ENCODE measurements around the gene ADGRF5.

The ADGRF5 gene

DNA sequence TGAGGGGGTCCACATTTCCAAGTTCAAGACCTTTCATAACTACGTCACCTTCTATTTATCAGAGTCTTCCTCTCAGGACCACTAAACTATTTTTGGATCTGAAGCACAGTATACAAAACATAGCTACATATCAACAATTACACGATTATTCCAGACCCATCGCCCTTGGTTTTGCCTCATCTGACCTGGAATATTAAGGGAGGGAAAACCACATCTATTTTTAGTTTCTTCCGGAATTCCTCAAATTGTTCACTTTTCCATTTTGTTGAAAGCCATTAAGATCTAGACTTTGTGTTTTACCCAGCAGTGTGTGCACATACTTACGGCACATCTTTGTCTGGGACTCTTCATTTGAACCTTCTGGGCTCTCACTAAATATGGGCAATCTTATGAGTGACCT, 12.0 kb upstream of the ADGRF5 start:
- H3K9ac ChIP-seq (ENCODE audit: low read length): no peak overlapping the region
- no peak overlapping the region for H3K27ac ChIP-seq (ENCODE audit: low read length)
- TF ChIP-seq EZH2 (optimal IDR thresholded peaks at IDR 0.05; ENCODE audit: low read depth, low read length) (no peak), EZH2phosphoT487 (IDR thresholded peaks at IDR 0.05; ENCODE audit: low read length) (no peak)
- TF ChIP-seq, protein P1, sequence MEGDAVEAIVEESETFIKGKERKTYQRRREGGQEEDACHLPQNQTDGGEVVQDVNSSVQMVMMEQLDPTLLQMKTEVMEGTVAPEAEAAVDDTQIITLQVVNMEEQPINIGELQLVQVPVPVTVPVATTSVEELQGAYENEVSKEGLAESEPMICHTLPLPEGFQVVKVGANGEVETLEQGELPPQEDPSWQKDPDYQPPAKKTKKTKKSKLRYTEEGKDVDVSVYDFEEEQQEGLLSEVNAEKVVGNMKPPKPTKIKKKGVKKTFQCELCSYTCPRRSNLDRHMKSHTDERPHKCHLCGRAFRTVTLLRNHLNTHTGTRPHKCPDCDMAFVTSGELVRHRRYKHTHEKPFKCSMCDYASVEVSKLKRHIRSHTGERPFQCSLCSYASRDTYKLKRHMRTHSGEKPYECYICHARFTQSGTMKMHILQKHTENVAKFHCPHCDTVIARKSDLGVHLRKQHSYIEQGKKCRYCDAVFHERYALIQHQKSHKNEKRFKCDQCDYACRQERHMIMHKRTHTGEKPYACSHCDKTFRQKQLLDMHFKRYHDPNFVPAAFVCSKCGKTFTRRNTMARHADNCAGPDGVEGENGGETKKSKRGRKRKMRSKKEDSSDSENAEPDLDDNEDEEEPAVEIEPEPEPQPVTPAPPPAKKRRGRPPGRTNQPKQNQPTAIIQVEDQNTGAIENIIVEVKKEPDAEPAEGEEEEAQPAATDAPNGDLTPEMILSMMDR (IDR thresholded peaks at IDR 0.05; ENCODE audit: low read length): no peak
- no peaks in the 10 kb centered on the region for H3K9me3 ChIP-seq (replicated peaks; ENCODE audit: insufficient read depth, low read length)
- no peak overlapping the region for H2AFZ ChIP-seq (ENCODE audit: low read length)
- no peaks in the 10 kb centered on the region for H4K20me1 ChIP-seq (ENCODE audit: insufficient read depth, low read length)
- no peak overlapping the region for H3K4me2 ChIP-seq (ENCODE audit: low read depth, low read length)
- no peaks in the 10 kb centered on the region for H3K79me2 ChIP-seq (ENCODE audit: low read length)
- H3K4me3 ChIP-seq (ENCODE audit: low read length): no peak overlapping the region
- H3K36me3 ChIP-seq (replicated peaks; ENCODE audit: insufficient read depth, low read length): no peaks in the 10 kb centered on the region
- DNase-seq: no peak
- H3K9me2 ChIP-seq (replicated peaks; ENCODE audit: insufficient read depth, low read length): no peaks in the 10 kb centered on the region
- H3K27me3 ChIP-seq (replicated peaks; ENCODE audit: insufficient read depth, low read length): no peaks in the 10 kb centered on the region
- H3F3A ChIP-seq (ENCODE audit: insufficient read depth, low read length): no peaks in the 10 kb centered on the region
- no peaks in the 10 kb centered on the region for H3K4me1 ChIP-seq (ENCODE audit: low read length)

DNA sequence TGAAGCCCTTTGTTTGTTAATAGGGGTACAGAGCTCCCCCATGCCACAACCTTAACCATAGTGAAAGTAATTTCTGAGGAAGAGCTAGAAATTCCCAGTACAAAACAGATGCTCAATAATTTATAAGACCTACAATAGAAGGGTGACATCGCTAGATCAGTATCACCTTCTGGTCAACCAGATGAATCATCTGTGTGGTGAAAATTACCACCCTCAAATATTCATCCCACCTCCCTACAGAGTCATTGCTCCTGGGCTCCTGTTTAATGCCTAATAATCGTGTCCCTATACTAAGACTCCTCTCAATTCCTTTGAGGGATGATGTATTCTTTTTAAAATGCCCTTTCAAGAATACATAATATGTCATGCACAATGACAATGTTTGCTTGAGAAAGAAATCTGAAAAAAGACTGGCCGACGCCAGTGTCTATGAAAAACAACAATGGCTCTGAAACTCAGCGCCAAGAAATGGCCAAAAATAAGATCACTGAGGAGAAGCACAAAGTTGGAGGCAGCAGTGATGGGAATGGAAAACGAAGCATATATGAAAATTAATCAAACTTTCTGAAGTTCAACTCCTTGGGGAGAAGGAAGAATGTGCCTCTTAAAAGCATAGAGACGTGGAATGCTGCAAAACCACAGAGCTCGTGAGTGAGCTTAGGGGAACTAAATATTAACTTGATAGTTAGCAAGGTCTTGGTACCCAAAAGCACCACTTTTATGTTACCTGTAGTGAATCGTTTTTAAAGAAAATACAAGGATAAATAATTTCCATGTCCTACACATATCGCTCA, 11.0 kb upstream of the ADGRF5 start:
- H3K27ac ChIP-seq (ENCODE audit: low read length): no peak overlapping the region
- DNase-seq: no peak
- no peaks in the 10 kb centered on the region for H3F3A ChIP-seq (ENCODE audit: insufficient read depth, low read length)
- no peak overlapping the region for H2AFZ ChIP-seq (ENCODE audit: low read length)
- no peaks in the 10 kb centered on the region for H3K27me3 ChIP-seq (replicated peaks; ENCODE audit: insufficient read depth, low read length)
- H3K4me2 ChIP-seq (ENCODE audit: low read depth, low read length): no peak overlapping the region
- no peaks in the 10 kb centered on the region for H3K4me1 ChIP-seq (ENCODE audit: low read length)
- H3K9me2 ChIP-seq (replicated peaks; ENCODE audit: insufficient read depth, low read length): no peaks in the 10 kb centered on the region
- no peak overlapping the region for H3K9ac ChIP-seq (ENCODE audit: low read length)
- H3K36me3 ChIP-seq (replicated peaks; ENCODE audit: insufficient read depth, low read length): no peaks in the 10 kb centered on the region
- no peak overlapping the region for H3K4me3 ChIP-seq (ENCODE audit: low read length)
- TF ChIP-seq, protein P1 (IDR thresholded peaks at IDR 0.05; ENCODE audit: low read length): no peak
- no peak for TF ChIP-seq EZH2 (optimal IDR thresholded peaks at IDR 0.05; ENCODE audit: low read depth, low read length)
- TF ChIP-seq EZH2phosphoT487 (IDR thresholded peaks at IDR 0.05; ENCODE audit: low read length): no peak
- no peaks in the 10 kb centered on the region for H3K79me2 ChIP-seq (ENCODE audit: low read length)
- H3K9me3 ChIP-seq (replicated peaks; ENCODE audit: insufficient read depth, low read length): no peaks in the 10 kb centered on the region
- H4K20me1 ChIP-seq (ENCODE audit: insufficient read depth, low read length): no peaks in the 10 kb centered on the region

DNA sequence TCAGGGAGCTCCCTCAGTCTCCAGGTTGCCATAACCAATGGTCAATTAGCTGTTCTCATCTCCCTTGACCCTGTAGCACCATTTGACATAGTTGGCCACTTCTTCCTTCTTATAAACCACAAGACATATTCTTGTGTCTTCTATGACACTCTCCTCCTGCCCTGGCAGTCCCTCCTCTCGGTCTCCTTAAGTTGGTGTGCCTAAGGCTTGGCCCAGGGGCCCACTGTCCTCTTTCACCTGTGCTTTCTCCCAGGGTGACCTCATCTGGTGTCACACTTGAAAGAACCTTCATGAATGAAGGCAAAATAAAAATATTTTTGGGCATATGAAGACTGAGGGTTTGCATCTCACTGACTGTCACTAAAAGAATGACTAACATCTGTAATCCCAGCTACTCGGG, 9.7 kb upstream of the ADGRF5 start:
- no peak overlapping the region for H3K27ac ChIP-seq (ENCODE audit: low read length)
- DNase-seq: no peak

More for the DNA sequence above, 9.7 kb upstream of the ADGRF5 start:
- no peaks in the 10 kb centered on the region for H3K9me2 ChIP-seq (replicated peaks; ENCODE audit: insufficient read depth, low read length)
- H3F3A ChIP-seq (ENCODE audit: insufficient read depth, low read length): no peaks in the 10 kb centered on the region
- H3K9ac ChIP-seq (ENCODE audit: low read length): no peak overlapping the region
- H2AFZ ChIP-seq (ENCODE audit: low read length): no peak overlapping the region
- no peaks in the 10 kb centered on the region for H4K20me1 ChIP-seq (ENCODE audit: insufficient read depth, low read length)
- H3K79me2 ChIP-seq (ENCODE audit: low read length): no peaks in the 10 kb centered on the region
- H3K36me3 ChIP-seq (replicated peaks; ENCODE audit: insufficient read depth, low read length): no peaks in the 10 kb centered on the region
- H3K4me2 ChIP-seq (ENCODE audit: low read depth, low read length): no peak overlapping the region
- H3K9me3 ChIP-seq (replicated peaks; ENCODE audit: insufficient read depth, low read length): no peaks in the 10 kb centered on the region
- no peaks in the 10 kb centered on the region for H3K27me3 ChIP-seq (replicated peaks; ENCODE audit: insufficient read depth, low read length)
- H3K4me3 ChIP-seq (ENCODE audit: low read length): no peak overlapping the region
- TF ChIP-seq, protein P1 (IDR thresholded peaks at IDR 0.05; ENCODE audit: low read length): no peak
- TF ChIP-seq EZH2phosphoT487 (IDR thresholded peaks at IDR 0.05; ENCODE audit: low read length) (no peak), EZH2 (optimal IDR thresholded peaks at IDR 0.05; ENCODE audit: low read depth, low read length) (no peak)
- no peaks in the 10 kb centered on the region for H3K4me1 ChIP-seq (ENCODE audit: low read length)

Data from MM.1S (cell line).